Activated CD8-positive, alpha-beta memory T cell treated with anti-CD3 and anti-CD28 coated beads for 36 hours (primary cell): ENCODE measurements around the gene HNRNPM. TPM values are rescaled to one million over a fixed set of nuclear protein-coding genes. Genes with fewer than 3 reads are reported as not detected.

Experiments
- CTCF ChIA-PET: fragments of 350-600 bp; sonication (Branson Sonifier 250); formaldehyde crosslinking; loops from one replicate; lab custom pipeline; 2021; ENCODE audit warnings: antibody characterized with exemption; lab: Charles Lee
- POLR2A ChIA-PET: fragments of 350-600 bp; sonication (Branson Sonifier 250); formaldehyde crosslinking; loops from one replicate; lab custom pipeline; 2021; ENCODE audit warnings: antibody characterized with exemption; lab: Charles Lee
- total RNA-seq, 2 experiments: library from RNA; stranded (reverse); gene quantifications; one replicate each; pipeline ENCODE4 v1.2.3, GENCODE V29; 2021

The HNRNPM gene
- total RNA-seq, 2 experiments from 2014 or later: 330 to 334 TPM

DNA sequence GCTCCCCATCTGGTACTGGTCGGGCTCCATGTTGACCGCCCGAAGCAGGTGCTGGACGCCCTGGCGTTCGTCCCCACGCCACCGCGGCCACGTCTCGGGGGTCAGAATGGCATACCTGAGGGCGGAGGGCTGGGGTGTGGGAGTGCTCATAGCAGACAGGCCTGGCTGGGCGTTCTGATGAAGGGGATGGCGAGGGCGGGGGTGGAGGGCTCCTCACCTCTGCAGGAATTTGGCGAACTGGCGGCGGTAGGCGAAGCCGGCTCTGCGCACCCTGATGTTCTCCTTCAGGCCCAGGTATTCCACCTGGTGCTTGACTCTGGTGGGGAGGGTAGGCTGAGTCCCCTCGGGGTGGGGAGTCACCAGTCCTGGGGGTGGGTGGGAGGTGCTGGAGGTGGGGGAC, 91.5 kb downstream of the HNRNPM start:
- CTCF ChIA-PET: no interaction called here

DNA sequence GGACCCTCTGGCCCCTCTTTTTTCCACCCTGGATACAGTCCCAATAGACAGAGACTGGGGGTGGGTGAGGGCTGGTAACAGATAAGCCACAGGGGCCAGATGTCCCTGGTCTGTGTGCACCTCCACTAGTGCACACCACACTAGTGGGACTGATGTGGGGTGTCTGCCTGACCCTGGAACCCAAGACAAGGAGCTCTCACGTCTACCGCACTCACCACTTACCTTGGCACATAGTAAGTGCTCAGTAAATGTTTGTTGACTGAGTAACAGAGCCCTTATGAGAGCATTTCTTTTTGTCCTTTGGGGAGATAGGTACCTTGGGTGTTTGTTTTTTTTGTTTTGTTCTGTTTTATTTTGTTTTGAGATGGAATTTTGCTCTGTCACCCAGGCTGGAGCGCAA, 92.3 kb downstream of the HNRNPM start:
- CTCF ChIA-PET: no interaction called here
- POLR2A ChIA-PET: no interaction called here

More for the DNA sequence above, 91.5 kb downstream of the HNRNPM start:
- POLR2A ChIA-PET: no interaction called here

Other genes starting within 250 kb of the HNRNPM start
- 10 to 100 TPM; 18.0 to 20.5 TPM for gene CERS4, start 235.6 kb upstream of the HNRNPM start, total RNA-seq
- gene CD320, start 136.6 kb upstream of the HNRNPM start, total RNA-seq: 10 to 100 TPM; 93.6 to 98.8 TPM
- gene NDUFA7, start 123.6 kb upstream of the HNRNPM start, total RNA-seq: 10 to 100 TPM; 81.3 to 83.6 TPM
- 1,000 to 10,000 TPM; 2,077 to 2,155 TPM for gene RPS28, start 123.5 kb upstream of the HNRNPM start, total RNA-seq
- gene KANK3, start 101.7 kb upstream of the HNRNPM start, total RNA-seq: 1 to 10 TPM; 1.0 TPM
- under 1 TPM; 0.19 to 0.42 TPM for gene ANGPTL4, start 80.8 kb upstream of the HNRNPM start, total RNA-seq
- gene RAB11B, start 54.6 kb upstream of the HNRNPM start, total RNA-seq: 10 to 100 TPM; 57.7 to 61.5 TPM
- 10 to 100 TPM; 10.3 to 11.1 TPM for gene MARCHF2, start 31.7 kb upstream of the HNRNPM start, total RNA-seq
- gene PRAM1, start 57.7 kb downstream of the HNRNPM start, total RNA-seq: under 1 TPM; 0.13 to 0.25 TPM
- 10 to 100 TPM; 21.4 to 22.2 TPM for gene ZNF414, start 69.2 kb downstream of the HNRNPM start, total RNA-seq
- 10 to 100 TPM; 35.4 to 36.1 TPM for gene MYO1F, start 132.5 kb downstream of the HNRNPM start, total RNA-seq
- 1 to 10 TPM; 4.7 to 6.9 TPM for gene ADAMTS10, start 165.7 kb downstream of the HNRNPM start, total RNA-seq
- gene NFILZ, start 185.7 kb downstream of the HNRNPM start, total RNA-seq: not detected